HL-60 (cell line): Measurements from ENCODE around the gene ATAD3C.

Experiments
- GABPA ChIP-seq: IDR thresholded peaks from 2 replicates; pipeline ENCODE4 v1.6.1; 2012; ENCODE audit warnings: low read depth
- POLR2AphosphoS5 ChIP-seq: IDR thresholded peaks from 2 replicates; pipeline ENCODE4 v1.6.1; 2012; ENCODE audit warnings: low read depth
- TF ChIP-seq, protein P1 (sequence below): IDR thresholded peaks from one replicate; pipeline ENCODE4 v1.5.1; 2011; ENCODE audit warnings: low read length, control low read depth, inconsistent platforms; ENCODE audit not compliant: insufficient read depth
- TF ChIP-seq, protein P2 (sequence below): IDR thresholded peaks from 2 replicates; pipeline ENCODE4 v1.6.1; 2012; ENCODE audit warnings: low read depth; ENCODE audit not compliant: insufficient replicate concordance

DNA sequence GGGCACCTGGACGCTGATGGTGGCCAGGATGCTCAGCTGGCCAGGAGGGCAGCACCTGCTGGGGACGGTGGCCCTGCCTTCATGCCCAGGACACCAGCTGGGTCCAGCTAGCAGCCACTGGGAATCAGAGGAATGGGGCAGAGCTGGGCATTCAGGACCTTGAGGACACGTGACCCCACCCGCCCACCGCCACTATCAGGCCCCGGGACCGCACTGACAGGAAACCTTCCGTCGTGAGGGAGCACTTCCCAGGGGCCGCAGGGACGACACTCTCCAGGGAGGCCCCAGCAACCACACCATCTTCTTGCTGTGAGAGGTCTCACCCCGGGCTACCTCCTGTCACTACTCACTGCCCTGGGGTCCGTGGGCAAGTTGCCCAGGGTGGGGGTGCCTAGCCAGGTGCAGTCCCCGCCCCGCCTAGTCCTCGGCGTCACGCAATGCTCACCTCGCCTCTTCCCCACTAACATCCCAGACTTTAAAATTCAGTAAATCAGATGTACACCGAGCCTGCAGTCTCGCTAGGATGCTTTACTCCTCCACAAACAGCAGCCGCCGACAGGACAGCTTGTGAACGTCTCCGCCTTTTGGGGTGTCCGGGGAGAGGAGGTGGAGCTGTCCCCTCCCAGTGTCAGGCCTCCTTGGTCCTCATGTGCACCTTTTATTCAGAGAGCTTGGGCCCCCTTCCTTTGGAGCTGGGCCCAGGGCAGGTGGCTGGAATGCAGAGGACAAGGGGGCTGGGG, 9.1 kb upstream of the ATAD3C start:
- TF ChIP-seq, protein P1, sequence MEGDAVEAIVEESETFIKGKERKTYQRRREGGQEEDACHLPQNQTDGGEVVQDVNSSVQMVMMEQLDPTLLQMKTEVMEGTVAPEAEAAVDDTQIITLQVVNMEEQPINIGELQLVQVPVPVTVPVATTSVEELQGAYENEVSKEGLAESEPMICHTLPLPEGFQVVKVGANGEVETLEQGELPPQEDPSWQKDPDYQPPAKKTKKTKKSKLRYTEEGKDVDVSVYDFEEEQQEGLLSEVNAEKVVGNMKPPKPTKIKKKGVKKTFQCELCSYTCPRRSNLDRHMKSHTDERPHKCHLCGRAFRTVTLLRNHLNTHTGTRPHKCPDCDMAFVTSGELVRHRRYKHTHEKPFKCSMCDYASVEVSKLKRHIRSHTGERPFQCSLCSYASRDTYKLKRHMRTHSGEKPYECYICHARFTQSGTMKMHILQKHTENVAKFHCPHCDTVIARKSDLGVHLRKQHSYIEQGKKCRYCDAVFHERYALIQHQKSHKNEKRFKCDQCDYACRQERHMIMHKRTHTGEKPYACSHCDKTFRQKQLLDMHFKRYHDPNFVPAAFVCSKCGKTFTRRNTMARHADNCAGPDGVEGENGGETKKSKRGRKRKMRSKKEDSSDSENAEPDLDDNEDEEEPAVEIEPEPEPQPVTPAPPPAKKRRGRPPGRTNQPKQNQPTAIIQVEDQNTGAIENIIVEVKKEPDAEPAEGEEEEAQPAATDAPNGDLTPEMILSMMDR = no peak
- TF ChIP-seq, protein P2, sequence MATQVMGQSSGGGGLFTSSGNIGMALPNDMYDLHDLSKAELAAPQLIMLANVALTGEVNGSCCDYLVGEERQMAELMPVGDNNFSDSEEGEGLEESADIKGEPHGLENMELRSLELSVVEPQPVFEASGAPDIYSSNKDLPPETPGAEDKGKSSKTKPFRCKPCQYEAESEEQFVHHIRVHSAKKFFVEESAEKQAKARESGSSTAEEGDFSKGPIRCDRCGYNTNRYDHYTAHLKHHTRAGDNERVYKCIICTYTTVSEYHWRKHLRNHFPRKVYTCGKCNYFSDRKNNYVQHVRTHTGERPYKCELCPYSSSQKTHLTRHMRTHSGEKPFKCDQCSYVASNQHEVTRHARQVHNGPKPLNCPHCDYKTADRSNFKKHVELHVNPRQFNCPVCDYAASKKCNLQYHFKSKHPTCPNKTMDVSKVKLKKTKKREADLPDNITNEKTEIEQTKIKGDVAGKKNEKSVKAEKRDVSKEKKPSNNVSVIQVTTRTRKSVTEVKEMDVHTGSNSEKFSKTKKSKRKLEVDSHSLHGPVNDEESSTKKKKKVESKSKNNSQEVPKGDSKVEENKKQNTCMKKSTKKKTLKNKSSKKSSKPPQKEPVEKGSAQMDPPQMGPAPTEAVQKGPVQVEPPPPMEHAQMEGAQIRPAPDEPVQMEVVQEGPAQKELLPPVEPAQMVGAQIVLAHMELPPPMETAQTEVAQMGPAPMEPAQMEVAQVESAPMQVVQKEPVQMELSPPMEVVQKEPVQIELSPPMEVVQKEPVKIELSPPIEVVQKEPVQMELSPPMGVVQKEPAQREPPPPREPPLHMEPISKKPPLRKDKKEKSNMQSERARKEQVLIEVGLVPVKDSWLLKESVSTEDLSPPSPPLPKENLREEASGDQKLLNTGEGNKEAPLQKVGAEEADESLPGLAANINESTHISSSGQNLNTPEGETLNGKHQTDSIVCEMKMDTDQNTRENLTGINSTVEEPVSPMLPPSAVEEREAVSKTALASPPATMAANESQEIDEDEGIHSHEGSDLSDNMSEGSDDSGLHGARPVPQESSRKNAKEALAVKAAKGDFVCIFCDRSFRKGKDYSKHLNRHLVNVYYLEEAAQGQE = no peak
- no peak for TF ChIP-seq POLR2AphosphoS5
- TF ChIP-seq GABPA = no peak
